Measurements from ENCODE around the gene CRYAB.
"Not testable (repeated sequence)": the region's sequence is repeated elsewhere in the genome, so short reads cannot be mapped to it uniquely, and the experiment has no call there.

The CRYAB gene

GRCh38 chr11:111906680-111907079, 4.9 kb downstream of the CRYAB start:
- DNase-seq (ENCODE audit: low read depth), result no peak

GRCh38 chr11:111905411-111905810, 6.2 kb downstream of the CRYAB start:
- no peak for DNase-seq (ENCODE audit: low read depth)

GRCh38 chr11:111886844-111887243, 24.7 kb downstream of the CRYAB start:
- DNase-seq (ENCODE audit: low read depth), result no peak

GRCh38 chr11:111886032-111886431, 25.5 kb downstream of the CRYAB start:
- no peak for DNase-seq (ENCODE audit: low read depth)

GRCh38 chr11:111885053-111885452, 26.5 kb downstream of the CRYAB start:
- not testable (repeated sequence) for DNase-seq (ENCODE audit: low read depth)

GRCh38 chr11:111882202-111882601, 29.4 kb downstream of the CRYAB start:
- DNase-seq (ENCODE audit: low read depth), result no peak

GRCh38 chr11:111879637-111879960, 32.0 kb downstream of the CRYAB start:
- no peak for DNase-seq (ENCODE audit: low read depth)

- DNase-seq (ENCODE audit: low read depth), result peak; percentile 88
Measured at GRCh38 chr11:111878849-111879636, 32.5 kb downstream of the CRYAB start, which contains the start of the genes CFAP68 and FDXACB1. CFAP68 (plus strand) TSS chr11:111879541; CDS start chr11:111879561, 20 bp downstream. FDXACB1 (minus strand) TSS chr11:111879165; CDS start chr11:111879132, 33 bp downstream.

GRCh38 chr11:111878385-111878848, 33.2 kb downstream of the CRYAB start:
- no peak for DNase-seq (ENCODE audit: low read depth)

- DNase-seq (ENCODE audit: low read depth), result no peak
Measured at GRCh38 chr11:111871693-111872161, 39.8 kb downstream of the CRYAB start.

- DNase-seq (ENCODE audit: low read depth), result peak; percentile 75
Measured at GRCh38 chr11:111870886-111871692, 40.5 kb downstream of the CRYAB start, which contains the start of gene ALG9. ALG9 (minus strand) TSS chr11:111871581; CDS start chr11:111871482, 99 bp downstream.

- DNase-seq (ENCODE audit: low read depth), result no peak
Measured at GRCh38 chr11:111870522-111870885, 41.1 kb downstream of the CRYAB start.

- no peak for DNase-seq (ENCODE audit: low read depth)
Measured at GRCh38 chr11:111870113-111870512, 41.5 kb downstream of the CRYAB start.

GRCh38 chr11:111860257-111860656, 51.3 kb downstream of the CRYAB start:
- DNase-seq (ENCODE audit: low read depth), result no peak

Measured in stimulated activated CD8-positive, alpha-beta memory T cell treated with anti-CD3 and anti-CD28 coated beads, Interleukin-12 subunit alpha, Interleukin-12 subunit beta, amount 100 ng/mL, for 4 hours (primary cell).